ENCODE data around the gene ANKS6. TPM values are rescaled to one million over a fixed set of nuclear protein-coding genes. Genes with fewer than 3 reads are reported as not detected.

Gene ANKS6
- polyA plus RNA-seq, 1 donor from 2014 or later, result 16.6 TPM

DNA sequence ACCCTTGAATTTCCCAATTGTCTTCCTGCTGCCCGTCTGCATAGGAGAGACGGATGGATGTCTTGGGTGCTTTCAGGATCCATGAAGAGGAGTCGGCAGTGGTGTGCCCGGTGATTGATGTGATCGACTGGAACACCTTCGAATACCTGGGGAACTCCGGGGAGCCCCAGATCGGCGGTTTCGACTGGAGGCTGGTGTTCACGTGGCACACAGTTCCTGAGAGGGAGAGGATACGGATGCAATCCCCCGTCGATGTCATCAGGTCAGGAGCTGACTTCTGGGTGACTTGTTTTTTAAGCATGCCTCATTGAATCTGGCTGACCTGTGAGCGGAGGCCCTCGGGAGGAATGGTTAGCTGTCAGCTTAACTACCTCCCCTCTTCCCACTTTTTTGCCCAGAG is 35.3 kb upstream of the ANKS6 start:
- Histone ChIP-seq H3K9me3 (ENCODE audit: low read length) (no peaks in the 10 kb centered on the region), H3K36me3 (ENCODE audit: insufficient read depth, low read length) (no peaks in the 10 kb centered on the region), H3K4me2 (ENCODE audit: low read length) (no peak overlapping the region), H4K20me1 (ENCODE audit: insufficient read depth) (no peaks in the 10 kb centered on the region), H3K4me3 (ENCODE audit: low read length) (no peak overlapping the region), H2AFZ (ENCODE audit: low read depth, low read length) (no peak overlapping the region), H3K27me3 (ENCODE audit: insufficient read depth, low read depth, low read length) (no peaks in the 10 kb centered on the region), H3K27ac (ENCODE audit: low read length) (no peak overlapping the region), H3K9ac (ENCODE audit: low read length) (no peak overlapping the region), H3F3A (ENCODE audit: insufficient read depth, low read length, poor library complexity, severe bottlenecking) (no peaks in the 10 kb centered on the region), H3K79me2 (replicated peaks; ENCODE audit: insufficient read depth, low read length) (no peaks in the 10 kb centered on the region), H3K9me2 (ENCODE audit: insufficient read depth, low read length) (no peaks in the 10 kb centered on the region)
- TF ChIP-seq RAD21 (conservative IDR thresholded peaks at IDR 0.05) (no peak), EP300 (conservative IDR thresholded peaks at IDR 0.05; ENCODE audit: poor library complexity, severe bottlenecking) (no peak)
- TF ChIP-seq, protein P1, sequence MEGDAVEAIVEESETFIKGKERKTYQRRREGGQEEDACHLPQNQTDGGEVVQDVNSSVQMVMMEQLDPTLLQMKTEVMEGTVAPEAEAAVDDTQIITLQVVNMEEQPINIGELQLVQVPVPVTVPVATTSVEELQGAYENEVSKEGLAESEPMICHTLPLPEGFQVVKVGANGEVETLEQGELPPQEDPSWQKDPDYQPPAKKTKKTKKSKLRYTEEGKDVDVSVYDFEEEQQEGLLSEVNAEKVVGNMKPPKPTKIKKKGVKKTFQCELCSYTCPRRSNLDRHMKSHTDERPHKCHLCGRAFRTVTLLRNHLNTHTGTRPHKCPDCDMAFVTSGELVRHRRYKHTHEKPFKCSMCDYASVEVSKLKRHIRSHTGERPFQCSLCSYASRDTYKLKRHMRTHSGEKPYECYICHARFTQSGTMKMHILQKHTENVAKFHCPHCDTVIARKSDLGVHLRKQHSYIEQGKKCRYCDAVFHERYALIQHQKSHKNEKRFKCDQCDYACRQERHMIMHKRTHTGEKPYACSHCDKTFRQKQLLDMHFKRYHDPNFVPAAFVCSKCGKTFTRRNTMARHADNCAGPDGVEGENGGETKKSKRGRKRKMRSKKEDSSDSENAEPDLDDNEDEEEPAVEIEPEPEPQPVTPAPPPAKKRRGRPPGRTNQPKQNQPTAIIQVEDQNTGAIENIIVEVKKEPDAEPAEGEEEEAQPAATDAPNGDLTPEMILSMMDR (IDR thresholded peaks at IDR 0.05; ENCODE audit: poor library complexity, severe bottlenecking), result no peak

DNA sequence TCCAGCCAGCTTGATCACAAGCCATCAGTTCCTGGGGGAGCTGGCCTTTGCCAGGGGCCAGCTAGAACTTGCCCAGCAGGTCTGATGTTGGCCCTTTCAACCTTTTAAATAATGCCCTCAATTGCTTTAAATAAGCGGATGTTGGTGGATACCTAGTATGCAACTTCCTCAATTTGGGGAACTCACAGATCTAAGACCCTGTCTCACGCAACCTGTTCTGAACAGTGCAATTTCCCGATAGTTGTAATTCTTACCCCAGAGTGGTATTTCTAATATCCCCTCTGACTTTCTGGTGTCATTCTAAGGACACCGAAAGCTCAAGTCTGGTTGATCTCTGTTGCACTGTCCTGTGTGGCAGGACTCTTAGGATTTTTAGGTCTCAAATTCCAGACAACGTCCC is 34.2 kb upstream of the ANKS6 start:
- Histone ChIP-seq H3K9me2 (ENCODE audit: insufficient read depth, low read length) (no peaks in the 10 kb centered on the region), H4K20me1 (ENCODE audit: insufficient read depth) (no peaks in the 10 kb centered on the region), H3K4me3 (ENCODE audit: low read length) (no peak overlapping the region), H3K27me3 (ENCODE audit: insufficient read depth, low read depth, low read length) (no peaks in the 10 kb centered on the region), H3K9me3 (ENCODE audit: low read length) (no peaks in the 10 kb centered on the region), H3F3A (ENCODE audit: insufficient read depth, low read length, poor library complexity, severe bottlenecking) (no peaks in the 10 kb centered on the region), H2AFZ (ENCODE audit: low read depth, low read length) (no peak overlapping the region), H3K27ac (ENCODE audit: low read length) (no peak overlapping the region), H3K9ac (ENCODE audit: low read length) (no peak overlapping the region), H3K4me2 (ENCODE audit: low read length) (no peak overlapping the region), H3K79me2 (replicated peaks; ENCODE audit: insufficient read depth, low read length) (no peaks in the 10 kb centered on the region), H3K36me3 (ENCODE audit: insufficient read depth, low read length) (no peaks in the 10 kb centered on the region)
- TF ChIP-seq POLR2AphosphoS5 (IDR thresholded peaks at IDR 0.05) (no peak), EP300 (conservative IDR thresholded peaks at IDR 0.05; ENCODE audit: poor library complexity, severe bottlenecking) (no peak), SMC3 (conservative IDR thresholded peaks at IDR 0.05; ENCODE audit: poor library complexity) (no peak), TAF1 (IDR thresholded peaks at IDR 0.05; ENCODE audit: low read depth) (no peak)
- TF ChIP-seq, protein P1 (IDR thresholded peaks at IDR 0.05; ENCODE audit: poor library complexity, severe bottlenecking), result no peak

DNA sequence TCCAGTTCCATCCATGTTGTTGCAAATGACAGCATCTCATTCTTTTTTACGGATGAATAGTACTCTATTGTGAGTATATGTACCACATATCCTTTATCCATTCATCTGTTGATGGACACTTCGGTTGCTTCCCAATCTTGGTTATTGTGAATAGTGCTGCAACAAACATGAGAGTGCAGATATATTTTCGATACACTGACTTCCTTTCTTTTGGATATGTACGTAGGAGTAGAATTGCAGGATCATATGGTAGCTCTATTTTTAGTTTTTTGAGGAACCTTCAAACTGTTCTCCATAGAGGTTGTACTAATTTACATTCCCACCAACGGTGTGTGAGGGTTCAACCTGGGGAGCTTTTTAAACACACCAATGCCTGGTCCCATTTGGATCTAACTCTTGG is 33.4 kb upstream of the ANKS6 start:
- H3K4me3 ChIP-seq (ENCODE audit: low read length), result no peak overlapping the region

More for the DNA sequence above, 33.4 kb upstream of the ANKS6 start:
- H3K36me3 ChIP-seq (ENCODE audit: insufficient read depth, low read length), result no peaks in the 10 kb centered on the region
- no peaks in the 10 kb centered on the region for H4K20me1 ChIP-seq (ENCODE audit: insufficient read depth)
- no peak overlapping the region for H3K9ac ChIP-seq (ENCODE audit: low read length)
- H3K27me3 ChIP-seq (ENCODE audit: insufficient read depth, low read depth, low read length), result no peaks in the 10 kb centered on the region
- H3K9me3 ChIP-seq (ENCODE audit: low read length), result no peaks in the 10 kb centered on the region
- no peaks in the 10 kb centered on the region for H3F3A ChIP-seq (ENCODE audit: insufficient read depth, low read length, poor library complexity, severe bottlenecking)
- no peak overlapping the region for H3K4me2 ChIP-seq (ENCODE audit: low read length)
- H3K79me2 ChIP-seq (replicated peaks; ENCODE audit: insufficient read depth, low read length), result no peaks in the 10 kb centered on the region
- no peak for TF ChIP-seq EZH2 (IDR thresholded peaks at IDR 0.05; ENCODE audit: borderline replicate concordance, insufficient read depth, low read length, poor library complexity, severe bottlenecking)
- TF ChIP-seq, protein P2, sequence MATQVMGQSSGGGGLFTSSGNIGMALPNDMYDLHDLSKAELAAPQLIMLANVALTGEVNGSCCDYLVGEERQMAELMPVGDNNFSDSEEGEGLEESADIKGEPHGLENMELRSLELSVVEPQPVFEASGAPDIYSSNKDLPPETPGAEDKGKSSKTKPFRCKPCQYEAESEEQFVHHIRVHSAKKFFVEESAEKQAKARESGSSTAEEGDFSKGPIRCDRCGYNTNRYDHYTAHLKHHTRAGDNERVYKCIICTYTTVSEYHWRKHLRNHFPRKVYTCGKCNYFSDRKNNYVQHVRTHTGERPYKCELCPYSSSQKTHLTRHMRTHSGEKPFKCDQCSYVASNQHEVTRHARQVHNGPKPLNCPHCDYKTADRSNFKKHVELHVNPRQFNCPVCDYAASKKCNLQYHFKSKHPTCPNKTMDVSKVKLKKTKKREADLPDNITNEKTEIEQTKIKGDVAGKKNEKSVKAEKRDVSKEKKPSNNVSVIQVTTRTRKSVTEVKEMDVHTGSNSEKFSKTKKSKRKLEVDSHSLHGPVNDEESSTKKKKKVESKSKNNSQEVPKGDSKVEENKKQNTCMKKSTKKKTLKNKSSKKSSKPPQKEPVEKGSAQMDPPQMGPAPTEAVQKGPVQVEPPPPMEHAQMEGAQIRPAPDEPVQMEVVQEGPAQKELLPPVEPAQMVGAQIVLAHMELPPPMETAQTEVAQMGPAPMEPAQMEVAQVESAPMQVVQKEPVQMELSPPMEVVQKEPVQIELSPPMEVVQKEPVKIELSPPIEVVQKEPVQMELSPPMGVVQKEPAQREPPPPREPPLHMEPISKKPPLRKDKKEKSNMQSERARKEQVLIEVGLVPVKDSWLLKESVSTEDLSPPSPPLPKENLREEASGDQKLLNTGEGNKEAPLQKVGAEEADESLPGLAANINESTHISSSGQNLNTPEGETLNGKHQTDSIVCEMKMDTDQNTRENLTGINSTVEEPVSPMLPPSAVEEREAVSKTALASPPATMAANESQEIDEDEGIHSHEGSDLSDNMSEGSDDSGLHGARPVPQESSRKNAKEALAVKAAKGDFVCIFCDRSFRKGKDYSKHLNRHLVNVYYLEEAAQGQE (IDR thresholded peaks at IDR 0.05; ENCODE audit: borderline replicate concordance), result no peak
- TF ChIP-seq, protein P1 (IDR thresholded peaks at IDR 0.05; ENCODE audit: poor library complexity, severe bottlenecking), result no peak
- TF ChIP-seq TAF1 (IDR thresholded peaks at IDR 0.05; ENCODE audit: low read depth), result no peak
- no peak for TF ChIP-seq MXI1 (conservative IDR thresholded peaks at IDR 0.05; ENCODE audit: poor library complexity, severe bottlenecking)
- no peak for TF ChIP-seq EP300 (conservative IDR thresholded peaks at IDR 0.05; ENCODE audit: poor library complexity, severe bottlenecking)
- no peak for TF ChIP-seq POLR2AphosphoS5 (IDR thresholded peaks at IDR 0.05)
- no peak overlapping the region for H3K27ac ChIP-seq (ENCODE audit: low read length)
- no peak overlapping the region for H2AFZ ChIP-seq (ENCODE audit: low read depth, low read length)
- H3K9me2 ChIP-seq (ENCODE audit: insufficient read depth, low read length), result no peaks in the 10 kb centered on the region

Data from neural cell (in vitro differentiated cells).